C4-2B (cell line): ENCODE measurements around the gene KCNJ9.

Experiments
- CTCF ChIP-seq: fragments of 450-650 bp; conservative IDR thresholded peaks from 2 replicates; pipeline ENCODE4 v1.5.1; 2017; ENCODE audit warnings: mild to moderate bottlenecking
- ZFX ChIP-seq: fragments of 450-650 bp; IDR thresholded peaks from 2 replicates; pipeline ENCODE4 v1.6.1; 2017

DNA sequence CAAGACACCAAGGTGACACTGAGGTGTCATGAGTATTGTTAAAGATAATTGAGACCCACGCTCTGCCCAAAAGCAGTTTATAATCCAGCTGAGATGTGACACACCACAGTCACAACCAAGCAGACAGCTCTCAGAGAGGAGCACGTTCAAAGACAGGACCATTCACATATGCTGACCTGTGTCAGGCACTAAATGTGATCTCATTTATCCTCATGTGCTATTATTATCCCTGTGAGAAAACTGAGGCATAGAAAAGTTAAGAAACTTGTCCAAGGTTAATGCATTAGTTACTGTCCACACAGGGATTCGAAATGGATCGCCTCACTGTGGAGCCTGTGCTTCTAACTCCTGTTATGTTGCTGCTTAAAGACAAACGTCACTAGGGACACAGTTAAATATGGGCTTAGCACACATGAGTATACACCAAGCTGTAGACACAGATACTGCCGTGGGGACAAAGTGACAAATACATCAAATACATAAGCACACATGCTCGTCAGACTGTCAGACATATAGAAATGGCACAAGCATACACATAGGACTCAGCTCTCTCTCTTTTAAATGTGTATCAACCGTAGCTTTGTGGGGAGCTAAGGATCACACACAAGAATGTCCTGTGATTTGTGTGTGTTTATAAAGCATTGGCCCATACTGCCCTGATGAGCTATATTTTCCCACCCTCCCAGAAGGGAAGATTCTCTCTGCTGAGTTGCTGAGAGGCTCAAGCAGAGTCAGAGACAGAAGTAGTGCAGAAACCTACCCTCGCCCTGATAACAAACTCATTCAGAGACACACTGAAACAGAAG lies 20.6 kb downstream of the KCNJ9 start:
- TF ChIP-seq ZFX: no peak
- no peak for TF ChIP-seq CTCF
